Measurements from ENCODE around the gene FAM219B.
"Not testable (repeated sequence)": the region's sequence is repeated elsewhere in the genome, so short reads cannot be mapped to it uniquely, and the experiment has no call there.

FAM219B gene

DNA sequence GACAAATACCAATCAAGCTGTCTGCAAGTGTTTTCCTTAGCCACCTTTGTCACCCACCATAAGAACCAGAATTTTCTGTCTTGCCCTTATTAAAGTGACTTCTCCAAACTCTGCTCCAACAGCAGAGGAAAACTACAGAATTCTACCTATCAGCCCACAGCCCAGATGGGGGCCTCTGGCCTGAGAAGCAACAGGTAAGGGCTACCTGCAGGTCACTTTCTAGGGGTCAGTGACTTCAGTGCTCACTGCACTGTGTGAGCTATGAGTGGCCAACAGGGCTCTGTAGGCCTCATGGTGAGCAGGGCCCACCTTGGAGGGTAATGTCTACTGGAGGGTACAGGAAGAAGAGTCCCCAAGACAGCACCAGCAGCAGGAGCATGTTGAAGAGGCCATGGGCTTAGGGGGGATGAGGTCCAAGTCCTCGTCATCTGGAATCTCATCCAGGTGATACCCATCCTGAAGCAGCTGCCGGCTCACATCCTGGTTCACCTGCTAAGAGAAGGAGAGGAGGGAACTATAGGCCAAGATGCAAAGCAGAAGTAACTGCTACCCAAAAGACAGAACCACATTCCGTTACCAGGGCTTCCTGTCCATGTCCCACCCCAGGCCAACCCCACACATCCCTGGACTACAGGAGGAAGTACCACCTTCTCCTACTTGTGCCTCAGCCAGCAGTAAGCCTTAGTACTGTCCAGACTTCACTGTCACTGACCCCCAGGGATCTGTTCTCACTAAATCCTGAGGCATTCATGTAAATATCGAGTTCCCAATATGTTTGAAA, 4.2 kb downstream of the FAM219B start:
- DNase-seq: no peak

DNA sequence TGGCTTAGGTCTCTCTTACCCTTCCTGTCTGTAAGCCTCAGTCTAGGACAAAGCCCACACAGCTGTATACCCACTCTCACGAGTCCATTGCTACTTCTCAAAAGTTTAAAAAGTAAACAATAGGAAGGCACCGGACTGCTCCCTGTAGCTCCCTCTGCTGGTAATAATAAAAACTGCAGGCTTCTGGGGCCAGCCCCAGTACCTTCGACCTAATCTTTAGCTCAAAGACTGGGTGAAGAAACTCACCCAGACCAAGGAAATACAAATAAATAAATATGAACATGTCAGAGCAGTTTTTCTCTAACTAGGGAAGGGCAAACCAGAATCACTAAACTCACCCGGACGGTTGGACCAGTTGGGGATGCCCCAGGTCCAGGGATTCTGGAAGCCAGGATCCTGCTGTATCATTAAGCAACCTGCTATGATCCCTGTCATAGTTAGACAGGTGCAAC, 5.0 kb downstream of the FAM219B start:
- DNase-seq: no peak

DNA sequence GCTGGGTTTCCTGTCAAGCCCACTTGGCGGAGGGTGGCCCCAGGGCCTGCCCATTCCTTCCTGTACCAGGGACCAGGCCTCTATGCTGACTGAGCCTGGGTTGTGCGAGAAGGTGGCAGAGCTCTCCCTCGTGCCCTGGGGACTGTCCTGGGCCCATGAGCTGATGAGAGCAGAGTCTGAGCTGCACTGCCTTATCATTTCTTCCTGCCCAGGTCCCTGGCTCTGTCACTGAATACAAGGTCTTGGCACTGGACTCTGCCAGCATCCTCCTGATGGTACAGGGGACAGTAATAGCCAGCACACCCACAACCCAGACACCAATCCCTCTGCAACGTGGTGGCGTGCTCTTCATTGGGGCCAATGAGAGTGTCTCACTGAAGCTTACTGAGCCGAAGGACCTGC, 9.3 kb downstream of the FAM219B start:
- no peak for DNase-seq

GRCh38 chr15:74896316-74896715, 10.3 kb downstream of the FAM219B start:
- no peak for DNase-seq

- no peak for DNase-seq
These were observed 10.8 kb downstream of the FAM219B start for GRCh38 chr15:74895830-74896229.

GRCh38 chr15:74894383-74894782, 12.3 kb downstream of the FAM219B start:
- DNase-seq: not testable (repeated sequence)

GRCh38 chr15:74893627-74894026, 13.0 kb downstream of the FAM219B start:
- no peak for DNase-seq

DNA sequence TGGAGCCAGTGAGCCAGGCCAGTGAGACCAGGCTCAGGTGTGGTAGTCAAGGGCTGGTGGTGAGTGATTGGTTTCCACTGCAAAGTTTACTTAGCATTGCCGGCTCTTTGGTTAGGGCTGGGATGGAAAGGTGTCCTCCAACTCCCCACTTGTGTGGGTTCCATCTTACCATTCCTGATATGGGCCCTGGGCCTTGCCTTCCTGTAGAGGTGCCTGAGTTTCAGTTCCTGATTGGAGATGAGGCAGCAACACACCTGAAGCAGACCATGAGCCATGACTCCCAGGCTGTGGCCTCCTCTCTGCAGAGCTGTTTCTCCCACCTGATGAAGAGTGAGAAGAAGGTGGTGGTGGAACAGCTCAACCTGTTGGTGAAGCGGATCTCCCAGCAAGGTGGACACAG, 13.7 kb downstream of the FAM219B start:
- no peak for DNase-seq

DNA sequence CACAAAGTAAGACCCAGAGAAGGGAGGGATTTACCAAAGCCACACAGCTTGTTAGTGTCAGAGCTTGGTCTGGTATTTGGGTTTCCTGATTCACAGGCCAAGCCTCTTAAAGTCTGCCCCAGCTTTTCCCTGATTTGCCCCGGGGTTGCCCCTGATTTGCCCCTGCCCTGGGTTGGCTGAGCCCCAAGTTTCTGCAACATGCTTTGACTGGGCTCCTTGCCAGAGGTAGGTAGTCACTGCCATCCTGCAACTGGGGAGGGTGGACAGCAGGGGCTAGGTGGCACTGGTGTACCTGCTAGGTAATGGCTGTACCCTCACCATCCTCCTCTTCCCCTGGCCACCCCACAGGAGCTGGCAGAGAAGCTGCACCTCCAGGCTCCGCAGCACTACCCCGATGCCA, 14.3 kb downstream of the FAM219B start:
- DNase-seq: no peak

- no peak for DNase-seq
These were observed 15.2 kb downstream of the FAM219B start for GRCh38 chr15:74891469-74891868.

DNA sequence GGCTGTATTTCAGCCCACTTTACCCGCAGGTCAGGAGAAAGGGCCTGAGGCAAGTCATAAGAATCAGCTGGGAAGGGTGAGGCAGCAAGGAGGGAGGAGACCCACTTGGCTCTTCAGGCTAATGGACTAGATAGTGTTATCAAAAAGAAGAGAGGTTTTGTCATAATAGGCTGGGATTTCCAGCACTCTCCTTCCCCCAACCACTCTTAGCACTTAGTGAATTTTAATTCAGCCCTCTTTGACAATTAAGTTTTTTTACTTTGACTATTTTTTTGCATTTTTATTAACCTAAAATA, 16.0 kb downstream of the FAM219B start:
- DNase-seq: no peak

DNA sequence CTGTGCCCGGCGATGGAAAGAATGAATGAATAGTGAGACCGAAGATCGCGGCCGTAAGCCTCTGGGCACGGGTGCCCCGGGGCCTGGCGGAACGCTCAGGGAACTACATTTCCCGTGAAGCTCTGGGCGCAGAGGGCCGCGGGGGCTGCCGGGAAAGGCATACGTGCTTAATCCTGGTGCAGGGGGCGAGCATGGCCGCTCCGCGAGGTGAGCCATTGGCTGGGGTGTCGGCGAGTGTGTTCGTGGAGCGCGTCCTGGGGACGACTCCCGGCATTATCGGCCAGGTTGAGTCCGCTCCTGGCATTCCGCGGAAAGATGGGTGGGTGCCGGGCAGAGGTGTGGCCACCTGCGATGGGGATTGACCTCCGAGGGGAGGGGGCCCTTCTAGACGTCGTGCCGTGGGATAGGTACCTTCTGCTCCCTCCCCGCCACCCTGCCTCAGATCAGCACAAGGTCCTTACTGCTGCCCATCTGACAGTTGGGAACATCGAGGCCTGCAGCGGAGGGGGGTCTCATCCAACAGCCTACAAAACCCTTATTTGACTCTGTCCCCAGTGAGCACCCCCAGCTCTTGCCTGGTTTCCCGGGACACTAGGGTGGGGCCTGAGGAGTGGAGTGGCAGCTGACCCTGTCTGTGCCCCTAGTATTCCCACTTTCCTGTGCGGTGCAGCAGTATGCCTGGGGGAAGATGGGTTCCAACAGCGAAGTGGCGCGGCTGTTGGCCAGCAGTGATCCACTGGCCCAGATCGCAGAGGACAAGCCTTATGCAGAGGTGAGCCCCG, 16.6 kb downstream of the FAM219B start, which contains the start of gene MPI:
Gene MPI (plus strand): TSS at position 160 of the 782 bp plus-strand sequence. CDS start 32 bp downstream, at position 192.
- peak; percentile 47 for DNase-seq

DNA sequence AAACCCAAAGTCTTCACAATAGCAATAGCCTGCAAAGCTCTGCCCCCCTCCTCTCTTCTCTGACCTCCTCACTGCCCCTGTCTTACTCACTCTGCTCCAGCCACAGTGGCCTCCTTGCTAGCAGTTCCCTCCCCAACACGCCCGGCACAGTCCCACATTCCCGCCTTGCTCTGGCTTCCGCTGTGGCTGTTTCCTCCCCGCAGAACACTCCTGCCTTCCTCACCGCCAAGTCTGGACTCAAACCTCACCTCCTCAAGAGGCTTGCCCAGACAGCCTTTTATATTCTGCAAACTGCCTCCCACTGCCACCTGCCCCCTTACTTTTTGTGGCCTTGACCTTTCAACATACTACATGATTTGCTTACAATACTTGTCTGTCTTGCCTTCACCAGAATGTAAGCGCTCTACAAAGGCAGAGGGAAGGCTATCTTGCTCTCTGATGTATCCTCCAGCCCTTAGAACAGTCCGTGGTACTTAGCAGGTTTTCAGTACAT, 17.2 kb downstream of the FAM219B start:
- no peak for DNase-seq

- no peak for DNase-seq
These were observed 17.9 kb downstream of the FAM219B start for GRCh38 chr15:74888716-74889115.

DNA sequence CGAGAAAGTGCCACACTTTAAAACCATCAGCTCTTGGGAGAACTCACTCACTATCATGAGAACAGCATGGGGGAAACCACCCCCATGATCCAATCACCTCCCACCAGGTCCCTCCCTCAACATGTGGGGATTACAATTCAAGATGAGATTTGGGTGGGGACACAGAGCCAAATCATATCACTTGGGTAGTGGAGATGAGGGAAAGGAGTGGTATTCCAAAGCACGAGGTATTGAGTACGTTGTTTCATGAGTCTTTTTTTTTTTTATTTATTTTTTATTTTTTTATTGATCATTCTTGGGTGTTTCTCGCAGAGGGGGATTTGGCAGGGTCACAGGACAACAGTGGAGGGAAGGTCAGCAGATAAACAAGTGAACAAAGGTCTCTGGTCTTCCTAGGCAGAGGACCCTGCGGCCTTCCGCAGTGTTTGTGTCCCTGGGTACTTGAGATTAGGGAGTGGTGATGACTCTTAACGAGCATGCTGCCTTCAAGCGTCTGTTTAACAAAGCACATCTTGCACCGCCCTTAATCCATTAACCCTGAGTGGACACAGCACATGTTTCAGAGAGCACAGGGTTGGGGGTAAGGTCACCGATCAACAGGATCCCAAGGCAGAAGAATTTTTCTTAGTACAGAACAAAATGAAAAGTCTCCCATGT, 19.0 kb downstream of the FAM219B start:
- not testable (repeated sequence) for DNase-seq

- no peak for DNase-seq
These were observed 21.2 kb downstream of the FAM219B start for GRCh38 chr15:74885461-74885860.

GRCh38 chr15:74884428-74885223, 22.0 kb downstream of the FAM219B start:
- no peak for DNase-seq

DNA sequence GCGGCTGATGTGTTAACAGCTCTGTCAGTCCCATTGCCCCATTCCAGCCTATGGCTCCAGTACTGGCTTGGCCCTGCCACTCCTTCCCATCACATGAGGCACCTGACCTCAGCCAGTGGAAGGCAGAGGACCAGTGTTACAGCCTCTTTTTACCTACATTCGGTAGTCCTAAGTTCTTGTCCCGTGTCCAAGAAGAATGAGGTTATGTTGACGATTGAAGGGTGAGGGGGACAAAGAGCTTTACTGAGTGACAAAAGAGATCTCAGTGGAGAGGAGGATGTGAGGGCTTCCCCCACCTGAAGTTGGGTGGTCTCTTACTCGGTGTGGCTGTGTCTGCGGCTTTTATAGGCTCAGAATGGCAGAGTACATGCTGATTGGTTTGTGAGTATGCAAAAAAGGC, 24.1 kb downstream of the FAM219B start:
- no peak for DNase-seq

- no peak for DNase-seq
These were observed 28.4 kb downstream of the FAM219B start for GRCh38 chr15:74878273-74878672.

DNA sequence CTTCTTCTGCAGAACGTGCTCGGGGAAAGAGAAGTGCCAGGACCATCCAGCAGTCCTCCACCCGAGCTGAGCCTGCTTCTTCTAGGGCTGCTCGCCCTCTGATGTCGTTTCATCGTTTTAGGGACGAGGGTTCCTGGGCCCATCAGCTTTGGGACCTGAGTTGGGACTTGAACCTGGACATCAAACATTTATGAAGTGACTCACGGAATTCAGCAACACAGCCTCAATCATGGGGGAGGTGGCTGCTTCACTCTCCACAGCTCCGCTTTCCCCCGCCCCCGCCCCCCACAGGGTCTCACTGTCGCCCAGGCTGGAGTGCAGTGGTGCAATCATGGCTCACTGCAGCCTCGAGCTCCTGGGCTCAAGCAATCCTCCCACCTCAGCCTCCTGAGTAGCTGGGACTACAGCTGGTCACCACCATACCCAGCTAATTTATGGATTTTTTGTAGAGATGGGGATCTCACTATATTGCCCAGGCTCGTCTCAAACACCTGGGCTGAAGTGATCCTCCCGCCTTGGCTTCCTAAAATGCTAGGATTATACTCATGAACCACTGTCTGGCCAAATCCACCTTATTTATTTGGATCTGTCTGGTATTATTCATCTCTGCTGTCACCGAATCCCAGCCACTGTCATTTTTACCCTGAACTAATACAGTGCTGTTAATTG, 32.8 kb downstream of the FAM219B start:
- no peak for DNase-seq

GRCh38 chr15:74873036-74873755, 33.5 kb downstream of the FAM219B start, which contains the start of gene SCAMP2:
Gene SCAMP2 (minus strand): TSS chr15:74873365. CDS start chr15:74873255, 110 bp downstream.
- DNase-seq: peak; percentile 78

Measured in NCI-H446 treated with DMSO at 0.1 percent for 48 hours (cell line).